CD1c-positive myeloid dendritic cell (primary cell): ENCODE data around the gene EMX1.

Experiments
- DNase-seq: peaks from one replicate; pipeline ENCODE4 v3.0.0-alpha.2; 2016; ENCODE audit errors: extremely low spot score

EMX1 gene

GRCh38 chr2:72917138-72917876, at the start of gene EMX1:
TSS of gene EMX1 (plus strand) at chr2:72917519. CDS start at chr2:72917853, 334 bp downstream.
- peak; percentile 20 for DNase-seq

- DNase-seq = no peak
Observed at GRCh38 chr2:72871060-72871459, 46.3 kb upstream of the EMX1 start.

GRCh38 chr2:72871880-72872279, 45.4 kb upstream of the EMX1 start:
- no peak for DNase-seq

GRCh38 chr2:72883356-72883962, 33.9 kb upstream of the EMX1 start:
- DNase-seq = peak; percentile 18

- no peak for DNase-seq
Observed at GRCh38 chr2:72886505-72887031, 30.8 kb upstream of the EMX1 start.

GRCh38 chr2:72887032-72887739, 30.1 kb upstream of the EMX1 start, which contains the start of gene SPR:
TSS of gene SPR (plus strand) at chr2:72887408. CDS start at chr2:72887433, 25 bp downstream.
- peak; percentile 78 for DNase-seq

- DNase-seq = peak; percentile 72
Observed at GRCh38 chr2:72887740-72888437, 29.4 kb upstream of the EMX1 start.

- DNase-seq = no peak
Observed at GRCh38 chr2:72888438-72889202, 28.7 kb upstream of the EMX1 start.

- DNase-seq = no peak
Observed at GRCh38 chr2:72889991-72890390, 27.3 kb upstream of the EMX1 start.

GRCh38 chr2:72891091-72891818, 26.1 kb upstream of the EMX1 start:
- DNase-seq = peak; percentile 87

GRCh38 chr2:72892506-72893173, 24.7 kb upstream of the EMX1 start:
- DNase-seq = peak; percentile 69

GRCh38 chr2:72893594-72894319, 23.6 kb upstream of the EMX1 start:
- DNase-seq = peak; percentile 60

- no peak for DNase-seq
Observed at GRCh38 chr2:72894514-72894913, 22.8 kb upstream of the EMX1 start.

- DNase-seq = no peak
Observed at GRCh38 chr2:72895154-72895553, 22.2 kb upstream of the EMX1 start.

GRCh38 chr2:72895759-72896281, 21.5 kb upstream of the EMX1 start:
- no peak for DNase-seq

- DNase-seq = no peak
Observed at GRCh38 chr2:72896446-72896845, 20.9 kb upstream of the EMX1 start.

GRCh38 chr2:72897785-72898584, 19.3 kb upstream of the EMX1 start:
- DNase-seq = no peak

- DNase-seq = no peak
Observed at GRCh38 chr2:72898585-72898906, 18.8 kb upstream of the EMX1 start.
